GM12878 (cell line): Measurements from ENCODE around the gene C5. TPM values are rescaled to one million over a fixed set of nuclear protein-coding genes. Genes with fewer than 3 reads are reported as not detected.
A peak's percentile ranks its signal among the peaks of the same experiment; 100 is the strongest.

Experiments used
- BCL3 ChIP-seq: IDR thresholded peaks from 2 replicates; pipeline ENCODE4 v1.6.1; 2011; ENCODE audit warnings: borderline replicate concordance, low read depth, mild to moderate bottlenecking, moderate library complexity, low read length; ENCODE audit not compliant: insufficient read depth, poor library complexity, severe bottlenecking
- CBX3 ChIP-seq: fragments of 200-600 bp; sonication (generic); IDR thresholded peaks from 2 replicates; pipeline ENCODE4 v1.6.1; 2016; ENCODE audit warnings: low read depth, borderline replicate concordance
- CEBPZ ChIP-seq: fragments of 150-350 bp; IDR thresholded peaks from 2 replicates; pipeline ENCODE4 v1.6.1; 2016; ENCODE audit warnings: low read depth, low read length
- FOS ChIP-seq: IDR thresholded peaks from 3 replicates; pipeline ENCODE4 v1.6.1; 2011; ENCODE audit warnings: borderline replicate concordance; ENCODE audit not compliant: insufficient read length; ENCODE audit errors: extremely low read depth
- GABPA ChIP-seq: IDR thresholded peaks from 2 replicates; pipeline ENCODE4 v1.6.1; 2014; ENCODE audit warnings: antibody characterized with exemption, low read depth, mild to moderate bottlenecking, inconsistent platforms
- HSF1 ChIP-seq: fragments of 150-350 bp; IDR thresholded peaks from 2 replicates; pipeline ENCODE4 v1.6.1; 2014; ENCODE audit warnings: mild to moderate bottlenecking, low read depth, low read length
- IRF4 ChIP-seq: IDR thresholded peaks from 2 replicates; pipeline ENCODE4 v1.6.1; 2011; ENCODE audit warnings: low read depth, low read length
- KDM1A ChIP-seq: fragments of 200-600 bp; sonication (generic); IDR thresholded peaks from 2 replicates; pipeline ENCODE4 v1.6.1; 2016; ENCODE audit warnings: borderline replicate concordance
- NFYB ChIP-seq: IDR thresholded peaks from 2 replicates; pipeline ENCODE4 v1.6.1; 2011; ENCODE audit warnings: low read depth, mild to moderate bottlenecking, low read length, improper control_type of control experiment, moderate library complexity; ENCODE audit not compliant: insufficient read depth
- NRF1 ChIP-seq: conservative IDR thresholded peaks from 2 replicates; pipeline ENCODE4 v1.6.1; 2011; ENCODE audit warnings: mild to moderate bottlenecking, low read depth, low read length, improper control_type of control experiment
- PML ChIP-seq: IDR thresholded peaks from 2 replicates; pipeline ENCODE4 v1.6.1; 2012; ENCODE audit warnings: low read length, inconsistent platforms
- POLR2A ChIP-seq: IDR thresholded peaks from 2 replicates; pipeline ENCODE4 v1.6.1; 2011; ENCODE audit warnings: low read depth, mild to moderate bottlenecking, low read length
- RELB ChIP-seq: fragments of 450-650 bp; IDR thresholded peaks from 2 replicates; pipeline ENCODE4 v1.6.1; 2017; ENCODE audit warnings: low read depth, mild to moderate bottlenecking, moderate library complexity
- SP1 ChIP-seq: IDR thresholded peaks from one replicate; pipeline ENCODE4 v1.6.1; 2011; ENCODE audit warnings: low read depth, low read length
- SREBF1 ChIP-seq: IDR thresholded peaks from 2 replicates; pipeline ENCODE4 v1.6.1; 2012; ENCODE audit warnings: mild to moderate bottlenecking, low read length
- TAF1 ChIP-seq: IDR thresholded peaks from 2 replicates; pipeline ENCODE4 v1.6.1; 2011; ENCODE audit warnings: mild to moderate bottlenecking, low read depth, low read length, borderline replicate concordance
- WRNIP1 ChIP-seq: IDR thresholded peaks from 2 replicates; pipeline ENCODE4 v1.6.1; 2011; ENCODE audit warnings: low read depth, low read length, improper control_type of control experiment, borderline replicate concordance
- polyA plus RNA-seq, 11 experiments: library from polyadenylated mRNA; depleted of rRNA in 4 of 11; unstranded in 6 of 11; stranded (reverse) in 5 of 11; fragments of >200 nt; fragmentation: Nextera tagmentation in 4 of 11; fragmentation: Illumina TruSeq in 1 of 11; extraction: Ambion mirVana in 4 of 11; extraction: Trizol in 1 of 11; gene quantifications; 1 replicate in 1 of 11; 2 replicates in 10 of 11; pipeline versions ENCODE4 v1.2.1 to v1.2.3, GENCODE V29; 2011 to 2016; ENCODE audit warnings: inconsistent platforms in 2 of 11, missing spikeins in 2 of 11, low read depth in 1 of 11
- total RNA-seq, 4 experiments: library from RNA; depleted of rRNA in 3 of 4; stranded (reverse); fragments of >200 nt in 3 of 4; fragmentation: Illumina TruSeq in 1 of 4; extraction: Trizol in 1 of 4; gene quantifications; 2 replicates each; pipeline versions ENCODE4 v1.2.1 to v1.2.3, GENCODE V29; 2013 to 2021
- TF ChIP-seq, protein P1 (sequence below): fragments of 450-650 bp; formaldehyde crosslinking; IDR thresholded peaks from 2 replicates; pipeline ENCODE4 v1.4.0; 2020; ENCODE audit warnings: mild to moderate bottlenecking, moderate library complexity

The C5 gene
- total and polyA plus RNA-seq, 10 of the 15 experiments (the other 5 are each of a cell fraction or from before 2014, with no cell fraction given) = 0.39 to 2.2 (median 1.2) TPM

GRCh38 chr9:121075251-121076036 is 25.4 kb upstream of the C5 start (continued):
- TF ChIP-seq BCL3 (no peak), PML (peak; percentile 2; the same call in 1 of the 2 replicates), FOS (no peak), CBX3 (no peak), CEBPZ (no peak), RELB (0 out of 2 replicates have a peak, but pooled peaks have one; percentile 0), HSF1 (no peak), IRF4 (0 out of 2 replicates have a peak, but pooled peaks have one; percentile 8), SP1 (no peak), POLR2A (no peak), WRNIP1 (no peak), GABPA (no peak), NRF1 (no peak), NFYB (no peak), SREBF1 (no peak), KDM1A (peak; percentile 93; the same call in 1 of the 2 replicates), TAF1 (no peak)
- TF ChIP-seq, protein P1, sequence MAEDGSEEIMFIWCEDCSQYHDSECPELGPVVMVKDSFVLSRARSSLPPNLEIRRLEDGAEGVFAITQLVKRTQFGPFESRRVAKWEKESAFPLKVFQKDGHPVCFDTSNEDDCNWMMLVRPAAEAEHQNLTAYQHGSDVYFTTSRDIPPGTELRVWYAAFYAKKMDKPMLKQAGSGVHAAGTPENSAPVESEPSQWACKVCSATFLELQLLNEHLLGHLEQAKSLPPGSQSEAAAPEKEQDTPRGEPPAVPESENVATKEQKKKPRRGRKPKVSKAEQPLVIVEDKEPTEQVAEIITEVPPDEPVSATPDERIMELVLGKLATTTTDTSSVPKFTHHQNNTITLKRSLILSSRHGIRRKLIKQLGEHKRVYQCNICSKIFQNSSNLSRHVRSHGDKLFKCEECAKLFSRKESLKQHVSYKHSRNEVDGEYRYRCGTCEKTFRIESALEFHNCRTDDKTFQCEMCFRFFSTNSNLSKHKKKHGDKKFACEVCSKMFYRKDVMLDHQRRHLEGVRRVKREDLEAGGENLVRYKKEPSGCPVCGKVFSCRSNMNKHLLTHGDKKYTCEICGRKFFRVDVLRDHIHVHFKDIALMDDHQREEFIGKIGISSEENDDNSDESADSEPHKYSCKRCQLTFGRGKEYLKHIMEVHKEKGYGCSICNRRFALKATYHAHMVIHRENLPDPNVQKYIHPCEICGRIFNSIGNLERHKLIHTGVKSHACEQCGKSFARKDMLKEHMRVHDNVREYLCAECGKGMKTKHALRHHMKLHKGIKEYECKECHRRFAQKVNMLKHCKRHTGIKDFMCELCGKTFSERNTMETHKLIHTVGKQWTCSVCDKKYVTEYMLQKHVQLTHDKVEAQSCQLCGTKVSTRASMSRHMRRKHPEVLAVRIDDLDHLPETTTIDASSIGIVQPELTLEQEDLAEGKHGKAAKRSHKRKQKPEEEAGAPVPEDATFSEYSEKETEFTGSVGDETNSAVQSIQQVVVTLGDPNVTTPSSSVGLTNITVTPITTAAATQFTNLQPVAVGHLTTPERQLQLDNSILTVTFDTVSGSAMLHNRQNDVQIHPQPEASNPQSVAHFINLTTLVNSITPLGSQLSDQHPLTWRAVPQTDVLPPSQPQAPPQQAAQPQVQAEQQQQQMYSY (CRISPR knock-in tag) = no peak
